ENCODE results near the gene SLC8A1. TPM values are rescaled to one million over a fixed set of nuclear protein-coding genes. Genes with fewer than 3 reads are reported as not detected.

SLC8A1 gene
- total RNA-seq, 2 donors from 2014 or later, result 4.7 to 6.3 TPM

GRCh38 chr2:40430776-40431599 is 20.9 kb downstream of the SLC8A1 start:
- Histone ChIP-seq H3K9ac (ENCODE audit: extremely low read depth, low read length, poor library complexity, severe bottlenecking) (no peak overlapping the region), H3K27me3 (ENCODE audit: control insufficient read depth, insufficient read depth, low read length, poor library complexity, severe bottlenecking) (no peaks in the 10 kb centered on the region), H3K9me3 (ENCODE audit: control insufficient read depth, low read length) (no peaks in the 10 kb centered on the region), H3K27ac (ENCODE audit: low read depth, low read length) (no peak overlapping the region), H3K4me1 (ENCODE audit: control insufficient read depth, insufficient read depth, low read length) (no peaks in the 10 kb centered on the region), H3K36me3 (ENCODE audit: control insufficient read depth, insufficient read depth, low read length) (no peaks in the 10 kb centered on the region), H3K4me3 (ENCODE audit: low read length) (no peak overlapping the region)
- no peak for TF ChIP-seq CTCF (conservative IDR thresholded peaks at IDR 0.05)
- DNase-seq, result no peak
- Mint-ChIP-seq H3K4me3 (no peak overlapping the region), H3K27me3 (ENCODE audit: insufficient read depth) (no peaks in the 10 kb centered on the region), H3K4me1 (no peaks in the 10 kb centered on the region), H3K9me3 (no peaks in the 10 kb centered on the region), H3K27ac (no peak overlapping the region), H3K36me3 (ENCODE audit: low read depth) (no peaks in the 10 kb centered on the region)
- 90 to 92% methylated on average over 5 to 7 of the region's 7 CpGs for WGBS, 2 experiments (ENCODE audit: insufficient coverage in 1 of 2, insufficient read length in 1 of 2)

GRCh38 chr2:40428439-40428838 is 23.5 kb downstream of the SLC8A1 start:
- no peak overlapping the region for H3K4me3 Mint-ChIP-seq
- WGBS, 2 experiments (ENCODE audit: insufficient coverage in 1 of 2, insufficient read length in 1 of 2), result 93% methylated on average over 6 of the region's 6 CpGs
- H3K9me3 Mint-ChIP-seq, result no peaks in the 10 kb centered on the region
- Histone ChIP-seq H3K9me3 (ENCODE audit: control insufficient read depth, low read length) (no peaks in the 10 kb centered on the region), H3K9ac (ENCODE audit: extremely low read depth, low read length, poor library complexity, severe bottlenecking) (no peak overlapping the region), H3K4me1 (ENCODE audit: control insufficient read depth, insufficient read depth, low read length) (no peaks in the 10 kb centered on the region), H3K27me3 (ENCODE audit: control insufficient read depth, insufficient read depth, low read length, poor library complexity, severe bottlenecking) (no peaks in the 10 kb centered on the region), H3K36me3 (ENCODE audit: control insufficient read depth, insufficient read depth, low read length) (no peaks in the 10 kb centered on the region), H3K4me3 (ENCODE audit: low read length) (no peak overlapping the region), H3K27ac (ENCODE audit: low read depth, low read length) (no peak overlapping the region)
- no peaks in the 10 kb centered on the region for H3K4me1 Mint-ChIP-seq
- TF ChIP-seq CTCF (conservative IDR thresholded peaks at IDR 0.05), result no peak
- no peaks in the 10 kb centered on the region for H3K36me3 Mint-ChIP-seq (ENCODE audit: low read depth)
- DNase-seq, result no peak
- no peak overlapping the region for H3K27ac Mint-ChIP-seq
- no peaks in the 10 kb centered on the region for H3K27me3 Mint-ChIP-seq (ENCODE audit: insufficient read depth)

- no peaks in the 10 kb centered on the region for H3K9me3 ChIP-seq (ENCODE audit: control insufficient read depth, low read length)
- H3K4me3 Mint-ChIP-seq, result no peak overlapping the region
- no peak for TF ChIP-seq CTCF (conservative IDR thresholded peaks at IDR 0.05)
- no peaks in the 10 kb centered on the region for H3K36me3 ChIP-seq (ENCODE audit: control insufficient read depth, insufficient read depth, low read length)
- H3K4me1 Mint-ChIP-seq, result no peaks in the 10 kb centered on the region
- WGBS, 2 experiments (ENCODE audit: insufficient coverage in 1 of 2, insufficient read length in 1 of 2), result 90 to 100% methylated on average over 1 to 5 of the region's 5 CpGs
- H3K27me3 ChIP-seq (ENCODE audit: control insufficient read depth, insufficient read depth, low read length, poor library complexity, severe bottlenecking), result no peaks in the 10 kb centered on the region
- H3K27ac ChIP-seq (ENCODE audit: low read depth, low read length), result no peak overlapping the region
- no peak overlapping the region for H3K9ac ChIP-seq (ENCODE audit: extremely low read depth, low read length, poor library complexity, severe bottlenecking)
- no peaks in the 10 kb centered on the region for H3K9me3 Mint-ChIP-seq
- no peak overlapping the region for H3K27ac Mint-ChIP-seq
- no peaks in the 10 kb centered on the region for H3K27me3 Mint-ChIP-seq (ENCODE audit: insufficient read depth)
- no peaks in the 10 kb centered on the region for H3K36me3 Mint-ChIP-seq (ENCODE audit: low read depth)
- no peak for DNase-seq
- no peak overlapping the region for H3K4me3 ChIP-seq (ENCODE audit: low read length)
- H3K4me1 ChIP-seq (ENCODE audit: control insufficient read depth, insufficient read depth, low read length), result no peaks in the 10 kb centered on the region
Observed at GRCh38 chr2:40421631-40422297, 30.1 kb downstream of the SLC8A1 start.
